Brain microvascular endothelial cell (primary cell): ENCODE results near the gene DAZAP2.

Experiments
- DNase-seq: peaks from one replicate; pipeline ENCODE4 v3.0.0-alpha.2; 2020
- H3K27ac ChIP-seq: fragments of 250-450 bp; sonication (Bioruptor Pico); 2 replicates; pipeline ENCODE4 v1.5.1; 2020; ENCODE audit warnings: mild to moderate bottlenecking, moderate library complexity
- H3K27me3 ChIP-seq: fragments of 250-450 bp; sonication (Bioruptor Pico); replicated peaks from 2 replicates; pipeline ENCODE4 v1.5.1; 2020; ENCODE audit warnings: mild to moderate bottlenecking
- H3K36me3 ChIP-seq: fragments of 250-450 bp; sonication (Bioruptor Pico); replicated peaks from 2 replicates; pipeline ENCODE4 v1.5.1; 2020; ENCODE audit warnings: mild to moderate bottlenecking
- H3K4me3 ChIP-seq: 2 replicates; pipeline ENCODE4 v1.5.1; 2011; ENCODE audit warnings: low read depth, mild to moderate bottlenecking, control low read depth, low read length, moderate library complexity
- CTCF ChIP-seq: IDR thresholded peaks from 2 replicates; pipeline ENCODE4 v1.5.1; 2011; ENCODE audit warnings: low read depth, mild to moderate bottlenecking, moderate library complexity, low read length, control low read depth, inconsistent platforms; ENCODE audit errors: missing control alignments
- in situ Hi-C: cut with HindIII; loops from 2 replicates; pipeline ENCODE4 v1.10.0; 2017; ENCODE audit warnings: low sequenced_read_pairs, low pct_ligation_motif_present

Gene DAZAP2

GRCh38 chr12:51210690-51211395, 27.8 kb upstream of the DAZAP2 start:
- in situ Hi-C loops, result no loop called here
- TF ChIP-seq CTCF, result no peak

DNA sequence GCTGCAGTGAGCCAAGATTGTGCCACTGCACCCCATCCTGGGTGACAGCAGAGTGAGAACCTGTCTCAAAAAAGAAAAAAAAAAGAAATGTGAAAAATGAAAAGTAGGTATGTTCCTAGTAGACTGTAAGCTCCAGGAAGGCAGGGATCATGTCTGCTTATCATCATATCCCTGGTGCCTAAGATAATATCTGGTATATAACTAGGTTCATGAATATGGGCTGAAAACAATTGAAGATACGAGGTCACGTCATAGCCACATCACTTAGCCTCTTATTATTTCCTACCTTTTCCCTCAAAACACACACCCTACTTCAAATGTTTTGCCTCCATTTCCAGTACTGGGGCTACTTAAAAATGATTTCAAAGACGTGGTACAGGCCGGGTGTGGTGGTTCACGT, 23.7 kb upstream of the DAZAP2 start:
- H3K27ac ChIP-seq, result no peak overlapping the region
- no peak for DNase-seq
- no peaks in the 10 kb centered on the region for H3K27me3 ChIP-seq
- in situ Hi-C loops, result no loop called here
- TF ChIP-seq CTCF, result no peak
- no peak overlapping the region for H3K4me3 ChIP-seq
- H3K36me3 ChIP-seq, result no peaks in the 10 kb centered on the region

More at GRCh38 chr12:51210690-51211395, 27.8 kb upstream of the DAZAP2 start:
- H3K27ac ChIP-seq, result no peak overlapping the region
- H3K27me3 ChIP-seq, result no peaks in the 10 kb centered on the region
- no peak for DNase-seq
- H3K36me3 ChIP-seq, result no peaks in the 10 kb centered on the region
- no peak overlapping the region for H3K4me3 ChIP-seq

DNA sequence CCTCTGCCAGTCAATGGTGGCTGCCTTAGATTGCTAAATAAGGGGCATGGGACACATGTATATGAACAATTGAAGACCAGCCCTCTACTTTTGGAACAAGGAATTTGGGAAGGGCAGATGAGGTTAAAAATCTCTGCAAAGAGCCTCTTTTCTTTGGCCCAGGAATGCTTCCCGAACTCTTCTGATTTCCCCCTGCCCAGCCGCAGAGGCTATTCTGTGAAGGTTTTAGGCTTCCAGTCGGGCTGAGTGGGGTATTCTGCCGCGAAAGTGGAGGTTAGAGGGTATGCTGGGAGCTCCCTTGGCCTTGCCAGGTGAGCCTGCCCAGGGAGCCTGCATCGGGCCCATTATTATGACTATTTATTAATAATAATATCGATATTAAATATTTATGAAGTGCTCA, 22.0 kb upstream of the DAZAP2 start:
- no peak for TF ChIP-seq CTCF
- DNase-seq, result no peak
- Histone ChIP-seq H3K27me3 (no peaks in the 10 kb centered on the region), H3K4me3 (peak overlapping the region; percentile 76), H3K36me3 (no peaks in the 10 kb centered on the region), H3K27ac (no peak overlapping the region)
- in situ Hi-C loops, result no loop called here

- peak; percentile 4 for DNase-seq
- Histone ChIP-seq H3K27ac (peak overlapping the region; percentile 71), H3K27me3 (no peaks in the 10 kb centered on the region), H3K36me3 (no peaks in the 10 kb centered on the region), H3K4me3 (peak overlapping the region; percentile 76)
- peak; percentile 49 for TF ChIP-seq CTCF
- in situ Hi-C loops, result no loop called here
Measured at GRCh38 chr12:51217133-51217967, 21.3 kb upstream of the DAZAP2 start.

- in situ Hi-C loops, result no loop called here
- TF ChIP-seq CTCF, result peak; percentile 66
- no peaks in the 10 kb centered on the region for H3K36me3 ChIP-seq
- peak within 1 kb of the TSS; percentile 76 for H3K4me3 ChIP-seq
- no peaks in the 10 kb centered on the region for H3K27me3 ChIP-seq
- peak; percentile 60 for DNase-seq
- peak within 1 kb of the TSS; percentile 71 for H3K27ac ChIP-seq
Measured at GRCh38 chr12:51217968-51218606, 20.5 kb upstream of the DAZAP2 start, which contains the start of gene POU6F1. POU6F1 (minus strand) TSS chr12:51218062; CDS start chr12:51206836, 11,226 bp downstream.
